ENCODE measurements around the gene MPZL1. TPM values are rescaled to one million over a fixed set of nuclear protein-coding genes. Genes with fewer than 3 reads are reported as not detected.
"Not testable (repeated sequence)": the region's sequence is repeated elsewhere in the genome, so short reads cannot be mapped to it uniquely, and the experiment has no call there.

MPZL1 gene
- total RNA-seq, 1 donor from 2014 or later = 132 TPM

DNA sequence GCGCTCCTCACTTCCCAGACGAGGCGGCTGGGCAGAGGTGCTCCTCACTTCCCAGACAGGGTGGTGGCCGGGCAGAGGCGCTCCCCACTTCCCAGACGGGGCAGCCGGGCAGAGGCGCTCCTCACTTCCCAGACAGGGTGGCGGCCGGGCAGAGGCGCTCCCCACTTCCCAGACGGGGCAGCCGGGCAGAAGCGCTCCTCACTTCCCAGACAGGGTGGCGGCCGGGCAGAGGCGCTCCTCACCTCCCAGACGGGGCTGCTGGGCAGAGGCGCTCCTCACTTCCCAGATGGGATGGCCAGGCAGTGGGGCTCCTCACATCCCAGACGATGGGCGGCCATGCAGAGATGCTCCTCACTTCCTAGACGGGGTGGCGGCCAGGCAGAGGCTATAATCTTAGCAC is 84.5 kb downstream of the MPZL1 start:
- DNase-seq (ENCODE audit: low spot score) = not testable (repeated sequence)

DNA sequence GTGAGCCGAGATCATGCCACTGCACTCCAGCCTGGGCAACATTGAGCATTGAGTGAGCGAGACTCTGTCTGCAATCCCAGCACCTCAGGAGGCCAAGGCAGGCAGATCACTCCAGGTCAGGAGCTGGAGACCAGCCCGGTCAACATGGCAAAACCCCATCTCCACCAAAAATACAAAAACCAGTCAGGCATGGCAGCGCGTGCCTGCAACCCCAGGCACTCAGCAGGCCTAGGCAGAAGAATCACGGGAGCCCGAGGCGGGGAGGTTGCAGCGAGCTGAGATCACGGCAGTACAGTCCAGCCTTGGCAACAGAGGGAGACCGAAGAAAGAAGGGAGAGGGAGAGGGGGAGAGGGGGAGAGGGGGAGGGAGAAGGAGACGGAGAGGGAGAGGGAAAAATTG is 84.9 kb downstream of the MPZL1 start:
- not testable (repeated sequence) for DNase-seq (ENCODE audit: low spot score)

- DNase-seq (ENCODE audit: low spot score) = no peak
Observed at GRCh38 chr1:167808104-167808503, 86.3 kb downstream of the MPZL1 start.

DNA sequence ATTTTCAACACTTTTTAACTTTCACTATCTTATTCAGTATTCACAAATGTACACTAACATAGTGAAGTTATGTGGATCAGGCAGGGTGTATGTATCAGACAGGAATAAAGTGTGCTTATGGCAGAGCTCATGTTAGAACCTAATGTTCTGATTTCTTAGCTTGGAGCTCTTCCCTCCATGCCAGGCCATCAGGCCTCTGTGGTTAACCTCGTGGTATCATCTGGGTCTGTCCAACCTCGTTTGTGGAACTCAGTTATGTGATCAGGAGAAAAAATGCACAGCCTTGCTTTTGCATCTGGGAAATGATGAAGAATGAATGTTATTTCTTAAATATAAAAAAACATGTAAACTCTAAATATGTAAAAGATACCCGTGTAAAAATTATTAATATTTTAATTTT is 86.9 kb downstream of the MPZL1 start:
- no peak for DNase-seq (ENCODE audit: low spot score)

GRCh38 chr1:167812972-167813371 is 91.2 kb downstream of the MPZL1 start:
- DNase-seq (ENCODE audit: low spot score) = no peak

- DNase-seq (ENCODE audit: low spot score) = no peak
Observed at GRCh38 chr1:167815650-167816049, 93.9 kb downstream of the MPZL1 start.

DNA sequence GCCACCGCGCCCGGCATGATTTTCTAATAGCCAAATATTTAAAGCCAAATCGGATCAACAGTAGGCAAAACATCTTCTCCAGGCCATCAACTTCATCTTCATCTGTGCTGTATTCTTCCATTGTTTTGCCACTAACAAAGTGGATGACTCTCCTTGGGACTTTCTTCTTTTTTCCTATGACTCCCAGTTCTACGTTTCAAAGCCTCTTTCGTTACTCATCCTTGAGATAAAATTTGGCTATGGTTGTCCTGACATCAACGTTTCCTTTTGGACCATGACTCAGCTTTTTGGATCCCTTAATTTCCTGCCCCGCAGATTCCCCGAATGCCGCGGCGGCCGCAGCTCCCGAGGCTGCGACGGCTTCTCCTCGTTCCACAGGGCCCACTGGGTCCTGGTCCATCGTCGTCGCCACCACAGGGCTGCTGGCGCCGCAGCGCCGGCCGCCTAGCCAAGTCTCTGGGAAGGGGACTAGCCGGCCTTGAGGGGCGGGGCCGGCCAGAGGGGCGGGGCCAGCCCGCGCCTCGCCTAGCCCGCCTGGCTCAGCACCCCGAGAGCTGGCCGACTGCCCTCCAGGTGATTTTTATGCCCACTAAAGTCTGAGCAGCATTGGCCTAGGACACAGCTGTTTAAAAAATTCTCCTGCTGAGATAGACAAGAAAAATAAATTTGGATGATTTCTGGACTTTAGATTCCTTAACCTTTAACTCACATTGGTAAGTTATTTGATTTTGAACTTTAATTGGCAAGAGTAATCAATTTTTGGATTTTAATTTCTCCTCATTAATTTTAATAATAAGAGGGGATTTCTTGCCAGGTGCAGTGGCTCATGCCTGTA is 98.3 kb downstream of the MPZL1 start:
- peak; percentile 93 for DNase-seq (ENCODE audit: low spot score)

DNA sequence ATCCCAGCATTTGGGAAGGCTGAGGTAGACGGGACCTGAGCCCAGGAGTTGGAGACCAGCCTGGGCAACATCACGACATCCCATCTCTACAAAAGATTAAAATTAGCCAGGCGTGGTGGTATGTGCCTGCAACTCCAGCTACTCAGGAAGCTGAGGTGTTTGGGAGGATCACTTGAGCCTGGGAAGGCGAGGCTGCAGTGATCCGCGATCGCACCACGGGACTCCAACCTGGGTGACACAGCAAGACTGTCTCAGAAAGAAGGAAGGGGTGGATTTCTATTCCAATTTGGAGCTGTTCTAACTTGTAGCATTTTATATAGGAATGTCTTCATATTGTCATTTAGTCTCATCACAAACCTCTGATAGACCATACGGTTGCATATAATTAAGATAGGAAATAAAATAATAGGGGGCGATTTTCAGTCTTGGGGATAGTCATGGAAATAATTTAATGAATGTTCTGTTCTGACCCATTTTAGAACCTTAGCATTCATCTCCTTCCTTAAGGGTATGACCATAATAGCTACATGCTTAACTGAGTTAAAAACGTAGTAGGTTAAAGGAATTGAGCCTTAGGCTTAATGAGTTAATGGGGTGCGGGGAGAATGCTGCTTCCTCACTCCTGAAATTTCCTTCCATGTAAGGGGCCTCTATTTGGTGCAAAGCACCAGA is 99.0 kb downstream of the MPZL1 start:
- no peak for DNase-seq (ENCODE audit: low spot score)

GRCh38 chr1:167821356-167821685 is 99.5 kb downstream of the MPZL1 start:
- no peak for DNase-seq (ENCODE audit: low spot score)

GRCh38 chr1:167821969-167822685 is 100.3 kb downstream of the MPZL1 start:
- no peak for DNase-seq (ENCODE audit: low spot score)

- DNase-seq (ENCODE audit: low spot score) = no peak
Observed at GRCh38 chr1:167824163-167824794, 102.5 kb downstream of the MPZL1 start.

DNA sequence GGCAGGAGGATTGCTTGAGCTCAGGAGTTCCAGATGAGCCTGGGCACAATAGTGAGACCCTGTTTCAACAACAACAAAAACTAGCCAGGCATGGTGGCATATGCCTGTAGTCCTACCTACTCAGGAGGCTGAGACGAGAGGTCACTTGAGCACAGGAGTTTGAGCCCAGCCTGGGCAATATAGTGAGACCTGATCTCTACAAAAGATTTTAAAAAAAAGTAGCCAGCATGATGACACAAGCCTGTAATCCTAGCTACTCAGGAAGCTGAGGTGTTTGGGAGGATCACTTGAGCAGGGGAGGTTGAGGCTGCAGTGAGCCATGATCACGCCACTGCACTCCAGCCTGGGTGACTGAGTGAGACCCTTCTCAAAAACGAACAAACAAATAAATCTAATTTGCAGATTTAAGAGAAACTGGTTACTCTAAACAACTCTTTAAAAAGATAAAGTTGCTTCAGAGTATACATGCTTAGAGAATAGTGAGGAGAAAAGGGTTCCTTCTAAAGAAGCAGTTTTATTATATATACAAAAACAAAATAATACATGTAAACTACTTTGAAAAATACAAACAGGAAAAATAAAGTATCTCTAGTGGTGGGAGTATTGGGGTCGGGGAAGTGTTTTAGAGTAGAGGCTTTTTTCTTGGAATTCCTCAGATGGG is 103.8 kb downstream of the MPZL1 start:
- DNase-seq (ENCODE audit: low spot score) = no peak

GRCh38 chr1:167826127-167826526 is 104.3 kb downstream of the MPZL1 start:
- no peak for DNase-seq (ENCODE audit: low spot score)

DNA sequence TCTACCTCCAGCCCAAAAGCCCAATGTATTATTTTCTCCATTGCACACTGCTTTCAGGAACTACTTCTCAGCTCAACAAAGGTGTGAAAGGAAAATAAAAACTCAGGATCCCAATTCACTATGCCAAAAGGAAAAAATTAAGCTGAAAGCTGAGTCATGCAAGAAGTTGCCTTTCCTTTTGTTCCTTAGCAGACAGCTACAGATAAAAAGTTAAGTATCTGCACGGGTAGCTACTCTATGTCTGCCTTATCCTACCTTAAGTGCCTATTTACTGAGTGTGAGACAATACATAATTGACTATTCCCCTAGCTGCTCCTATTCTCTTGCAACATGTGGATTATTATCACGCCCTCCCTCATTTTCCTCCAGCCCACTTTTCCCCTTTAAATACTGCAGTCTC is 108.1 kb downstream of the MPZL1 start:
- no peak for DNase-seq (ENCODE audit: low spot score)

GRCh38 chr1:167830668-167831067 is 108.9 kb downstream of the MPZL1 start:
- not testable (repeated sequence) for DNase-seq (ENCODE audit: low spot score)

DNA sequence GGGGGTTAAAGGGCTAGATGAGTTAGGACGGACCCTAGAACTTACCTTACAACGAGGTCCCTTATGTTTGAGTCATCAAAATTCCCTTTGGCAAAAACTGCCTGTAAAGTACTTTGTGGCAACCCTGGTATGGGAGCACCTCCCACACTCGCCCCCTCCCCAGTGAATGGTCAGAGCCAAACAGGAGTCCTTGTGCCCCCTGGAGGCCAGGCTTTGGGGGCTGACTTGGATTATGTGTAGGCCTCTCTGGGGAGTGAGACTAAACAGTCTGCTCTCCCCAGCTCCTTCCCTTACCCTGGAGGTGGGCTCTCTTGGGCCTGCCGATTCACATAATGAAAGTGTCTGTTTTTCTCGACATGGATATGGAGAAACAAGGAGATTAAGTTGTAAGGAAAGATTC is 110.9 kb downstream of the MPZL1 start:
- DNase-seq (ENCODE audit: low spot score) = no peak

GRCh38 chr1:167833904-167834303 is 112.1 kb downstream of the MPZL1 start:
- DNase-seq (ENCODE audit: low spot score) = no peak

DNA sequence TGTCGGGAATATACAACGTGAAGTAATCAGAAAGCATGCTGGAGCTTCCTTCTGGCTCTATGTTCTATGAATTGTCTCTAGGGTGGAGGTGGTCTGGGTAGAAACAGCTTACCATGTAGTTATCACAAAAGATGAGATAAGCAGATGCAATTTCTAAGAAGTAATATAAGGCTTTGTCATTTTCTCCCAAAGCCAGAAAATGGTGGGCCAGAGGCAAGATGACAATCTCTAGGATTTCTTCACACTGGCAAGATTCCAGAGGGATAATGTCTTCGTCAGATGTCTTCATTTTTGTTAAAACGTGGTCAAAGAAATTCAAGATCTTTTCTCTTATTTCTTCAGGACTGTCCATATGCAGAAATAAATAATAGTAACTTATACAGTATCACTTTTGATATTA is 114.4 kb downstream of the MPZL1 start:
- no peak for DNase-seq (ENCODE audit: low spot score)

GRCh38 chr1:167837326-167837725 is 115.5 kb downstream of the MPZL1 start:
- no peak for DNase-seq (ENCODE audit: low spot score)

GRCh38 chr1:167839009-167839408 is 117.2 kb downstream of the MPZL1 start:
- DNase-seq (ENCODE audit: low spot score) = no peak
